GM19468 (cell line): ENCODE data around the gene ZNF74.
"Not testable (repeated sequence)": the region's sequence is repeated elsewhere in the genome, so short reads cannot be mapped to it uniquely, and the experiment has no call there.

ENCODE experiments used
- ATAC-seq: cut with Tn5 transposase; IDR thresholded peaks from one replicate; pipeline ENCODE4 v1.9.1; 2021; ENCODE audit warnings: mild to moderate bottlenecking, moderate library complexity, moderate number of reproducible peaks; ENCODE audit not compliant: unreplicated experiment; ENCODE audit errors: extremely low read depth

ZNF74 gene

GRCh38 chr22:20373195-20373706, 20.7 kb upstream of the ZNF74 start:
- ATAC-seq = not testable (repeated sequence)

- not testable (repeated sequence) for ATAC-seq
These were observed 19.8 kb upstream of the ZNF74 start for GRCh38 chr22:20374130-20374529.

DNA sequence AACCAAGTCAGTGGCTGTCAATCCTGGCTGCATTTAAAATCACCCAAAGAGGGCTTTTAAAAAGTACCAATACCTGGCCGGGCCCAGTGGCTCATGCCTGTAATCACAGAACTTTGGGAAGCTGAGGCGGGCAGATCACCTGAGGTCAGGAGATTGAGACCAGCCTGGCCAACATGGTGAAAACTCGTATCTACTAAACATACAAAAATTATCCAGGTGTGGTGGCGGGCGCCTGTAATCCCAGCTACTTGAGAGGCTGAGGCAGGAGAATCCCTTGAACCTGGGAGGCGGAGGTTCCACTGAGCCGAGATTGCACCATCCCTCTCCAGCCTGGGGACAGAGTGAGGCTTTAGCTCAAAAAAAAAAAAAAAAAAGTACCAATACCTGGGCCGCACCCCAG, 17.7 kb upstream of the ZNF74 start:
- ATAC-seq = not testable (repeated sequence)

GRCh38 chr22:20376983-20377382, 17.0 kb upstream of the ZNF74 start:
- not testable (repeated sequence) for ATAC-seq

- no peak for ATAC-seq
These were observed 15.8 kb upstream of the ZNF74 start for GRCh38 chr22:20378110-20378509.

- ATAC-seq = not testable (repeated sequence)
These were observed 15.3 kb upstream of the ZNF74 start for GRCh38 chr22:20378684-20379083.

GRCh38 chr22:20380486-20380885, 13.5 kb upstream of the ZNF74 start:
- ATAC-seq = no peak

DNA sequence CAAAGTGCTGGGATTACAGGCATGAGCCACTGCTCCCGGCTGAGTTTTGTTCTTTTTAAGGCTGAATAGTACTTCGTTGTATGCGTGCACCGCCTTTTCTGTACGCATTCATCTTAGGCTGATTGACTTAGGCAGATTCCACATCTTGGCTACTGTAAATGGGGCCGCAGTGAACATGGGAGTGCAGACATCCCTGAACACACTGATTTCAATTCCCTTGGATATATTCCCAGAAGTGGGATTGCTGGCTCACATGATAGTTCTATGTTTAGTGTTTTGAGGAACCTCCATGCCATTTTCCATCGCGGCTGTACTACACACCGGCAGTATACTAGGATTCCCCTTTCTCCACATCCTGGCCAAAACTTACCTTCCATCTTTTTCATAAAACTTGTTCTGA, 10.4 kb upstream of the ZNF74 start:
- no peak for ATAC-seq

GRCh38 chr22:20384171-20384570, 9.8 kb upstream of the ZNF74 start:
- no peak for ATAC-seq

- no peak for ATAC-seq
These were observed 9.1 kb upstream of the ZNF74 start for GRCh38 chr22:20384865-20385264.

DNA sequence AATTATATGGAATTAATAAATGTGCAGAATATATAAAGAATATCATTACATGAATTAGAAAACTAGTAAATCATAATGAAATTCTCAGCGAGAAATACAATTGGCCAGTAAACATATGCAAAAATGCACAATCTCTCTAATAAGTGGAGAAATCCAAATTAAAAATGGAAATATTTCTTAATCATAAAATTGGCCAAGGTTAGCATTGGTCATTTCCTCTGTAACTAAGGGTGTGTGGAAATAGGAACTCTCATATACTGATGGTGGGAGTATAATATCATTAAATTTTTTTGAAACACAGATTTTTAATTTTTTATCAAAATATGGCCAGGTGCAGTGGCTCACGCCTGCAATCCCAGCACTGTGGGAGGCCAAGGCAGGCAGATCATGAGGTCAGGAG, 7.6 kb upstream of the ZNF74 start:
- no peak for ATAC-seq

GRCh38 chr22:20386972-20387371, 7.0 kb upstream of the ZNF74 start:
- ATAC-seq = no peak

DNA sequence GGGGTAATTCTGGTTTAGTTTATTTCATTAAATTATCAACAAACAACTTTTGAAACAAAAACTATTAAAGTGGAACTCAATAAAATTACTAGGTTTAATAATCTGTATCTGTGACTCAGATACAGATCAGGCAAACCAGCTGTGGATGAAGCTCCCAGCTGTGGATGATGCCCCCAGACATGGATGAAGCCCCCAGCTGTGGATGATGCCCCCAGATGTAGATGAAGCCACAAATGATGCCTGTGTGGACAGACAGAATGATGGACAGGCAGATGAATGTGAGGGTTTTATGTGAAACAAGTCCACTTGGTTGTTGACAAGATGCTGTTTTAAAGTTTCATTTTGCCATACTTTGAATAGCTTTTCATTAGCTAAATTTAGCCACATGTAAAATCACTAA, 5.8 kb upstream of the ZNF74 start:
- no peak for ATAC-seq

- no peak for ATAC-seq
These were observed 4.7 kb upstream of the ZNF74 start for GRCh38 chr22:20389288-20389687.

GRCh38 chr22:20390394-20390907, 3.5 kb upstream of the ZNF74 start:
- ATAC-seq = no peak

GRCh38 chr22:20391222-20391621, 2.7 kb upstream of the ZNF74 start:
- no peak for ATAC-seq

DNA sequence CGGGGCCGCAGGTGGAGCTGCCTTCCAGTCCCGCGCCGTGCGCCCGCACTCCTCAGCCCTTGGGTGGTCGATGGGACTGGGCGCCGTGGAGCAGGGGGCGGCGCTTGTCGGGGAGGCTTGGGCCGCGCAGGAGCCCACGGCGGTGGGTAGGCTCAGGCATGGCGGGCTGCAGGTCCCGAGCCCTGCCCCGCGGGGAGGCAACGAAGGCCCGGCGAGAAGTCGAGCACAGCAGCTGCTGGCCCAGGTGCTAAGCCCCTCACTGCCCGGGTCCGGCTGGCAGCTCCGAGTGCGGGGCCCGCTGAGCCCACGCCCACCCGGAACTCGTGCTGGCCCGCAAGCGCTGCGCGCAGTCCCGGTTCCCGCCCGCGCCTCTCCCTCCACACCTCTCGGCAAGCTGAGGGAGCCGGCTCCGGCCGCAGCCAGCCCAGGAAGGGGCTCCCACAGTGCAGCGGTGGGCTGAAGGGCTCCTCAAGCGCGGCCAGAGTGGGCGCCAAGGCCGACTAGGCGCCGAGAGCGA, 1.5 kb upstream of the ZNF74 start:
- ATAC-seq = not testable (repeated sequence)

DNA sequence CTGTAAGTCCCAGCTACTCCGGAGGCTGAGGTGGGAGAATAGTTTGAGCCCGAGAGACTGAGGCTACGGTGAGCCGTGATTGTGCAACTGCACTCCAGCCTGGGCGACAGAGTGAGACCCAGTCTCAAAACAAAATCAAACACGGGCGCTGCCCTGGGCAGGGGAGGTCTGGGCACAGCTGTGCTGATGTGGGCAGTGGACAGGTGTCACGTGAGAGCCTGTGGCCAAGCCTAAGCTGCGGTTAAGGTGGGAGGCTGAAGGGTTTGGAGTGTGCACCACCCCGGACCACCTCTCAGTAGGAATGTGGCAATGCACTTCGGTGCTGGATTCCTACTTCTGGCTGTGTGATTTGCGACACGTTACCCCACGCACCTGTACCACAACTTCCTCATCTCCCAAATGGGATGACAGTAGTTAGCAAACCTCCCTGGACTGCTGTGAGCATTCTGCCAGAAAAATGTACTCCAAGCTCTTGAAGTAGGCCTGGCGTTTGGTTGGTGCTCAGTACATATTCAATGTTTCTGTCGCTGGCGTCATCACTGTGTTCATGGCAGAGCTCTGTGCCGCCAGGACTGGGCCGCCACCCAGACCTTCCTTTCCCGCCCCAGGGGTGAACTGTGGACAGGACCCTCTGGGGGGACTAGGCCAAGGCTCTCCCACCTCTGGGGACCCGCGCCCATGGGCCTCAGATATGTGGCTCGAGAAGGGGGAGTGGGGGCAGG, 807 bp upstream of the ZNF74 start:
- no peak for ATAC-seq

GRCh38 chr22:20395181-20395906, 1.4 kb downstream of the ZNF74 start:
- no peak for ATAC-seq

- ATAC-seq = no peak
These were observed 1.9 kb downstream of the ZNF74 start for GRCh38 chr22:20395907-20396287.

DNA sequence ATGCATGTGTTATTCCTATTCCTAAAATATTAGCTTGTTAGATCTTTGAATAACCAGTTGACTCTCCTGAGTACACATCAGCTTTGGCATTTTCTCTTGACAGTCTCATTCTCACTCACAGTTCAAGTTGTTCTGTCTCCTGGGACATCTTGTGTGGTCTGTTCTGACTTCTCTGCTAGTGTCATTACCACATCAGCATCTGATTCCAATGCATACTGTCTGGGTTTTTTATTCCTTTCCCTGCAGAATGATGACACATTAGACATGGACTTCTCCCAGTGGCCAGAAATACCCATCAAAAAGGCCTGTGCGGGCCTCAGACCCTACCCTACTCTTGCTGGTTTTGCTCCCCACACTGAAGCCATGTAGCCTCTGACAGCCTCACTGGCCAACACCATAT, 2.7 kb downstream of the ZNF74 start:
- ATAC-seq = no peak
